GM18505 (cell line): ENCODE results near the gene MYL7.

Experiments
- ATAC-seq: cut with Tn5 transposase; IDR thresholded peaks from one replicate; pipeline ENCODE4 v1.9.1; 2021; ENCODE audit not compliant: unreplicated experiment
- POLR2A ChIP-seq: IDR thresholded peaks from 4 replicates; pipeline ENCODE4 v1.6.1; 2011; ENCODE audit warnings: borderline replicate concordance; ENCODE audit not compliant: insufficient read depth, insufficient read length; ENCODE audit errors: extremely low read depth

The MYL7 gene

DNA sequence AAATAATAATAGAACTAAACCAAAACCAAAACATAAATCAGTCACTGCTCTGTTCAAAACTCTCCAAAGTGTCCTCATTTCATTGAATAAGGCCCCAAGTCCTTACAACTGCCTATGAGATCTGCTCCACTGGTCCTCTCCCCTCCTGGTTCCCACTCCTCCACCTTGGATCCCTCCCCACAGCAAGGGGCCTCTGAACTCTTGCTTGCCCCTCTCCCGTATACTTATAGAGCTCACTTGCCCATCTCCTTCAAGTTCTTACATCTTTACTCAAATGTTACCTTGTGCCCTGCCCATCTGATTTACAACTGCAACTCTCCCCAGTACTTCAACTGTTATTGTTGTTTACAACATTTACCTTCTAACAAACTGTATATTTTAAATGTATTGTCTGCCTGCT lies 18.6 kb downstream of the MYL7 start:
- ATAC-seq, result no peak
- no peak for TF ChIP-seq POLR2A

GRCh38 chr7:44121761-44122420 lies 19.2 kb downstream of the MYL7 start:
- TF ChIP-seq POLR2A, result no peak
- no peak for ATAC-seq

DNA sequence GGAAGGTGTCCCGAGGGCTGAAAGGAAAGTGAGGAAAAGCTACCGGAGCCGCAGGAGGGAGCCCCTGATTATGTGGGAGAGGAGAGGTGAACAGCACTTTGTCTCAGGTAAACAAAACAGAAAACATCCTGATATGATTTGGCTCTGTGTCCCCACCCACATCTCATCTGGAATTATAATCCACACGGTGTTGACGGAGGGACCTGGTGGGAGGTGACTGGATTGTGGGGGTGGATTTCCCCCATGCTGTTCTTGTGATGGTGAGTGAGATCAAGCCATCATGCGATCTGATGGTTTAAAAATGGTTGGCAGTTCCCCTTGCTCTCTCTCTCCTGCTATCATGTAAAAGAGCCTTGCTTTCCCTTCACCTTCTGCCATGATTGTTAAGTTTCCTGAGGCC lies 20.7 kb downstream of the MYL7 start:
- no peak for TF ChIP-seq POLR2A
- no peak for ATAC-seq

DNA sequence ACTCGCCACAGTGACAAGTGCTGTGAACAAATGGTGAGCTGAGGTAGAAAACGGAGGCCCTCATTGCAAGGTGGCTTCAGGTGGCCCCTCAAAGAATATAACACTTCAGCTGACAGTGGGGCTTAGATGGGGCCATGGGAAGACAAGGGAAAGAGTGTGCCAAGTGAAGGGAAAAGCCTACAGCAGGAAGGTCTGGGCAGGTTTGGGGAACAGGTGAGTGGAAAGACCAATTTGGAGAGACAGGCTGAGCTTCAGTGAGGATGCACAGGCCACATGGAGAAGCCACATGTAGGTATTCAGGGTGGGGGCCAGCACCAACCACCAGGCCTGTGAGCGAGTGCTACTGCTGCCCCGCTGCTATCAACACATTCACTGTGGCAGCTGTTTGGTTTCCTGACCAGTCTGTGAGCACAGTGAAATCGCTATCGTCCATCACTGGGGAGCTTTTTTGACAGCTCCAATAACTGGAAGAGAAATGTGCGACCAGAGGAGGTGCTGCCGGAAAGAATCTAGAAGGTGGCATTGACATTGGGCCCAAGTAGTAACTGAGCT lies 21.2 kb downstream of the MYL7 start:
- ATAC-seq, result no peak
- TF ChIP-seq POLR2A, result no peak

GRCh38 chr7:44117801-44118429 lies 23.2 kb downstream of the MYL7 start:
- no peak for ATAC-seq
- TF ChIP-seq POLR2A, result no peak

GRCh38 chr7:44116789-44117666 lies 24.1 kb downstream of the MYL7 start:
- TF ChIP-seq POLR2A, result no peak
- ATAC-seq, result no peak

DNA sequence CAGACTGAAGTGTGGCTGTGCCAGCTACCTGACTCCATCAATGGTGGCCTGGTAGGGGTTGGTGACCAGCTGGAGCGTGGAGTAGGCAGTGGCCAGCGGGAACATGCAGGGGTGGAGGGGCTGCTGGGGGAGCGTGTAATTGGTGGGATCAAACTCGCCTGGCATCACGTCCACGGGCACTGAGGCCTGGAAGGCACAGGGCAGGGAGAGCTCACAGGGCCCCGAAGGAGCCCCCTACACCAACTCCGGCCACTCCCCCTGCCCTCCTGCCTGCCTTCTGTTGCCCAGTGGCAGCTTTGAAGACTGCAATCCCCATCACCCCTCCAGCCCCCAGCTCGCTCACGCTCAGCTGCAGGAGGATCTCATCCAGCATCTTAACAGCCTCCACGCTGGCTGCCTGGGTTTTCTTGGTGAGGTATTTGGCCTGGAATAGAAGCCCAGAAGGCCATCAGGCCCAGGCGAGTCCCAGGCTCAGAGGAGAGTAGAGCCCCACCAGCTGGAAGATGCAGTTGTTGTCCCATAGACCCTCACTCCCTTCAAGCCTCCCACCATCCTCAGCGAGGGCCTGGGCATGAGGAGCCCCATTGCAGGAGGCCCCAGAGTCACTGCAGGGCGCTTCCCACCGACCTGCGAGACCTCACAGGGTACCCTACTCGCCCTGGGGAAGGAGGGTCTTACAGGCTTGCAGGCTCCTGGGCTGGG lies 24.9 kb downstream of the MYL7 start:
- no peak for ATAC-seq
- TF ChIP-seq POLR2A, result no peak

GRCh38 chr7:44114586-44115310 lies 26.4 kb downstream of the MYL7 start:
- TF ChIP-seq POLR2A, result no peak
- no peak for ATAC-seq

GRCh38 chr7:44113764-44114354 lies 27.3 kb downstream of the MYL7 start:
- TF ChIP-seq POLR2A, result no peak
- no peak for ATAC-seq

GRCh38 chr7:44112997-44113763 lies 28.0 kb downstream of the MYL7 start:
- no peak for ATAC-seq
- no peak for TF ChIP-seq POLR2A

DNA sequence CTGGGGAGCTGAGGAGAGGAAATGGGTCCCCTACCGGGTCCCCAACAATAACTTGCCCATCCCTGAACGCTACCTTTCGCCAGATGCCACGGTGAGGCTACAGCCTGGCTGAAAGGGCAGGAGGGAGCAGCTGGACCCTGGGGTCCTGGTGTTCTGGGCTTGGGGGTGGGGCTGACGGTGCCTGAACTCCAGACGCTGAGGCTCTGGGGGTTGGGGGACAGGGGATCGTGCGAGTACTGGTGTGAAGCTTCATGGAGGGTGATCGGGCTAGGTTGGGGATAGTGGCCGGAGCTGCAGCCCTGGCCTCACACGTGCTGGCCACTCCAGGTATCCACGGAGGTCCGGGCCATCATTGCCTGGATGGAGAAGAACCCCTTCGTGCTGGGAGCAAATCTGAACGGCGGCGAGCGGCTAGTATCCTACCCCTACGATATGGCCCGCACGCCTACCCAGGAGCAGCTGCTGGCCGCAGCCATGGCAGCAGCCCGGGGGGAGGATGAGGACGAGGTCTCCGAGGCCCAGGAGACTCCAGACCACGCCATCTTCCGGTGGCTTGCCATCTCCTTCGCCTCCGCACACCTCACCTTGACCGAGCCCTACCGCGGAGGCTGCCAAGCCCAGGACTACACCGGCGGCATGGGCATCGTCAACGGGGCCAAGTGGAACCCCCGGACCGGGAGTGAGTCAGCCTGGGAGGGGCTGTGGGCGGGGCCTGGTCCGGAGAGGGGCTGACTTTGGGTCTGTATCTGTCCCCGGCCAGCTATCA lies 28.7 kb downstream of the MYL7 start:
- ATAC-seq, result no peak
- no peak for TF ChIP-seq POLR2A

- no peak for TF ChIP-seq POLR2A
- ATAC-seq, result no peak
These were observed 29.4 kb downstream of the MYL7 start for GRCh38 chr7:44111761-44112160.
